HG02642 (cell line): ENCODE measurements around the gene ZNF382.

ENCODE experiments used
- ATAC-seq: cut with Tn5 transposase; IDR thresholded peaks from one replicate; pipeline ENCODE4 v1.9.1; 2021; ENCODE audit warnings: mild to moderate bottlenecking; ENCODE audit not compliant: unreplicated experiment, poor library complexity

Gene ZNF382

GRCh38 chr19:36674201-36674600, 69.1 kb downstream of the ZNF382 start:
- ATAC-seq = no peak

- ATAC-seq = no peak
Observed at GRCh38 chr19:36679455-36679854, 74.3 kb downstream of the ZNF382 start.
